ENCODE data around the gene PRDM11. TPM values are rescaled to one million over a fixed set of nuclear protein-coding genes. Genes with fewer than 3 reads are reported as not detected.

Gene PRDM11
- total RNA-seq, 2 donors from 2014 or later, result 10.4 to 15.2 TPM

GRCh38 chr11:45259592-45259991 lies 113.2 kb downstream of the PRDM11 start:
- no peaks in the 10 kb centered on the region for H3K36me3 ChIP-seq (ENCODE audit: control insufficient read depth, insufficient read depth, low read length)
- Mint-ChIP-seq H3K9me3 (no peaks in the 10 kb centered on the region), H3K4me3 (no peak overlapping the region), H3K36me3 (ENCODE audit: low read depth) (no peaks in the 10 kb centered on the region), H3K4me1 (no peaks in the 10 kb centered on the region), H3K27me3 (ENCODE audit: insufficient read depth) (no peaks in the 10 kb centered on the region), H3K27ac (no peak overlapping the region)
- no peaks in the 10 kb centered on the region for H3K9me3 ChIP-seq (ENCODE audit: control insufficient read depth, low read length)
- H3K9ac ChIP-seq (ENCODE audit: extremely low read depth, low read length, poor library complexity, severe bottlenecking), result no peak overlapping the region
- no peaks in the 10 kb centered on the region for H3K4me1 ChIP-seq (ENCODE audit: control insufficient read depth, insufficient read depth, low read length)
- TF ChIP-seq CTCF (conservative IDR thresholded peaks at IDR 0.05), result no peak
- no peaks in the 10 kb centered on the region for H3K27me3 ChIP-seq (ENCODE audit: control insufficient read depth, insufficient read depth, low read length, poor library complexity, severe bottlenecking)
- WGBS, 2 experiments (ENCODE audit: insufficient coverage in 1 of 2, insufficient read length in 1 of 2), result 92 to 96% methylated on average over 2 to 3 of the region's 3 CpGs
- no peak for DNase-seq
- H3K4me3 ChIP-seq (ENCODE audit: low read length), result no peak overlapping the region
- H3K27ac ChIP-seq (ENCODE audit: low read depth, low read length), result no peak overlapping the region

GRCh38 chr11:45260071-45260470 lies 113.6 kb downstream of the PRDM11 start:
- no peak overlapping the region for H3K27ac ChIP-seq (ENCODE audit: low read depth, low read length)
- no peak overlapping the region for H3K4me3 Mint-ChIP-seq
- TF ChIP-seq CTCF (conservative IDR thresholded peaks at IDR 0.05), result no peak

GRCh38 chr11:45262900-45263299 lies 116.5 kb downstream of the PRDM11 start:
- no peaks in the 10 kb centered on the region for H3K27me3 ChIP-seq (ENCODE audit: control insufficient read depth, insufficient read depth, low read length, poor library complexity, severe bottlenecking)
- H3K36me3 ChIP-seq (ENCODE audit: control insufficient read depth, insufficient read depth, low read length), result no peaks in the 10 kb centered on the region
- Mint-ChIP-seq H3K27ac (no peak overlapping the region), H3K4me3 (no peak overlapping the region), H3K9me3 (no peaks in the 10 kb centered on the region), H3K27me3 (ENCODE audit: insufficient read depth) (peaks cover 7% of the 10 kb centered on the region), H3K4me1 (peaks cover 1% of the 10 kb centered on the region), H3K36me3 (ENCODE audit: low read depth) (no peaks in the 10 kb centered on the region)
- no peaks in the 10 kb centered on the region for H3K9me3 ChIP-seq (ENCODE audit: control insufficient read depth, low read length)
- H3K27ac ChIP-seq (ENCODE audit: low read depth, low read length), result no peak overlapping the region
- H3K9ac ChIP-seq (ENCODE audit: extremely low read depth, low read length, poor library complexity, severe bottlenecking), result no peak overlapping the region
- H3K4me1 ChIP-seq (ENCODE audit: control insufficient read depth, insufficient read depth, low read length), result no peaks in the 10 kb centered on the region
- no peak overlapping the region for H3K4me3 ChIP-seq (ENCODE audit: low read length)
- 92 to 100% methylated on average over 2 to 4 of the region's 4 CpGs for WGBS, 2 experiments (ENCODE audit: insufficient coverage in 1 of 2, insufficient read length in 1 of 2)
- no peak for TF ChIP-seq CTCF (conservative IDR thresholded peaks at IDR 0.05)
- DNase-seq, result no peak

More at GRCh38 chr11:45260071-45260470, 113.6 kb downstream of the PRDM11 start:
- Histone ChIP-seq H3K27me3 (ENCODE audit: control insufficient read depth, insufficient read depth, low read length, poor library complexity, severe bottlenecking) (no peaks in the 10 kb centered on the region), H3K4me3 (ENCODE audit: low read length) (no peak overlapping the region), H3K9me3 (ENCODE audit: control insufficient read depth, low read length) (no peaks in the 10 kb centered on the region), H3K4me1 (ENCODE audit: control insufficient read depth, insufficient read depth, low read length) (no peaks in the 10 kb centered on the region), H3K36me3 (ENCODE audit: control insufficient read depth, insufficient read depth, low read length) (no peaks in the 10 kb centered on the region), H3K9ac (ENCODE audit: extremely low read depth, low read length, poor library complexity, severe bottlenecking) (no peak overlapping the region)
- no peak for DNase-seq
- no peak overlapping the region for H3K27ac Mint-ChIP-seq
- H3K36me3 Mint-ChIP-seq (ENCODE audit: low read depth), result no peaks in the 10 kb centered on the region
- H3K9me3 Mint-ChIP-seq, result no peaks in the 10 kb centered on the region
- H3K4me1 Mint-ChIP-seq, result no peaks in the 10 kb centered on the region
- H3K27me3 Mint-ChIP-seq (ENCODE audit: insufficient read depth), result no peaks in the 10 kb centered on the region

All from endodermal cell (in vitro differentiated cells).